ENCODE measurements around the gene RAB31. TPM values are rescaled to one million over a fixed set of nuclear protein-coding genes. Genes with fewer than 3 reads are reported as not detected.
"Not testable (repeated sequence)": the region's sequence is repeated elsewhere in the genome, so short reads cannot be mapped to it uniquely, and the experiment has no call there.

RAB31 gene
- total and polyA plus RNA-seq, 2 experiments from 2014 or later = 26.0 to 81.8 TPM

DNA sequence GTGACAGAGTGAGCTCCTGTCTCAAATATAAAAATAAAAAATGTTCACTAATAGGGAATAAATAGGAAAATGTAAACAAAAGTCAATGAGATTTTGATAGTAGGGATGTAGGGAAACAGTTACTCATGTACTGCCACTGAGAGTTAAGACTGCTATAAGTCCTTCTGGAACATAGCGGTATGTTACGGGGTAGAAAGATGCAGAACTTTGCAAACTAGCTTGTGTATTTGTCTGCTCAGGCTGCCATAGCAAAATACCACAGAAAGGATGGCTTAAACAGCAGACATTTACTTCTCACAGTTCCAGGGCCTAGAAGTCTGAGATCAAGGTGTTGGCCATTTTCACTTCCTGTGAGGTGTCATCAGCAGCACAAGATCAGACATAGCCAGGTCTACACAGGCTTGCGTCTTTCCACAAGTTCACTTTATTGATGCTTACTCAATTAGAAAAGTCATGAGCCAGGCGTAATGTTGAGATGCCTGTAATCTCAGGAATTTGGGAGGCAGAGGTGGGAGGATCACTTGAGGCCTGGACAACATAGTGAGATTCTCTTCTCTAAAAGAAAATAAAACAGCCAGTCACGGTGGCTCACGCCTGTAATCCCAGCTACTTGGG lies 186.5 kb downstream of the RAB31 start:
- TF ChIP-seq EZH2phosphoT487 (IDR thresholded peaks at IDR 0.05; ENCODE audit: low read depth, severe bottlenecking, unreplicated experiment) (no peak), EZH2 (IDR thresholded peaks at IDR 0.05; ENCODE audit: borderline replicate concordance) (no peak)
- TF ChIP-seq, protein P1, sequence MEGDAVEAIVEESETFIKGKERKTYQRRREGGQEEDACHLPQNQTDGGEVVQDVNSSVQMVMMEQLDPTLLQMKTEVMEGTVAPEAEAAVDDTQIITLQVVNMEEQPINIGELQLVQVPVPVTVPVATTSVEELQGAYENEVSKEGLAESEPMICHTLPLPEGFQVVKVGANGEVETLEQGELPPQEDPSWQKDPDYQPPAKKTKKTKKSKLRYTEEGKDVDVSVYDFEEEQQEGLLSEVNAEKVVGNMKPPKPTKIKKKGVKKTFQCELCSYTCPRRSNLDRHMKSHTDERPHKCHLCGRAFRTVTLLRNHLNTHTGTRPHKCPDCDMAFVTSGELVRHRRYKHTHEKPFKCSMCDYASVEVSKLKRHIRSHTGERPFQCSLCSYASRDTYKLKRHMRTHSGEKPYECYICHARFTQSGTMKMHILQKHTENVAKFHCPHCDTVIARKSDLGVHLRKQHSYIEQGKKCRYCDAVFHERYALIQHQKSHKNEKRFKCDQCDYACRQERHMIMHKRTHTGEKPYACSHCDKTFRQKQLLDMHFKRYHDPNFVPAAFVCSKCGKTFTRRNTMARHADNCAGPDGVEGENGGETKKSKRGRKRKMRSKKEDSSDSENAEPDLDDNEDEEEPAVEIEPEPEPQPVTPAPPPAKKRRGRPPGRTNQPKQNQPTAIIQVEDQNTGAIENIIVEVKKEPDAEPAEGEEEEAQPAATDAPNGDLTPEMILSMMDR (IDR thresholded peaks at IDR 0.05; ENCODE audit: poor library complexity) = no peak
- WGBS (ENCODE audit: low lambda C conversion rate, missing lambda C conversion rate) = 96% methylated on average over 6 of the region's 6 CpGs

DNA sequence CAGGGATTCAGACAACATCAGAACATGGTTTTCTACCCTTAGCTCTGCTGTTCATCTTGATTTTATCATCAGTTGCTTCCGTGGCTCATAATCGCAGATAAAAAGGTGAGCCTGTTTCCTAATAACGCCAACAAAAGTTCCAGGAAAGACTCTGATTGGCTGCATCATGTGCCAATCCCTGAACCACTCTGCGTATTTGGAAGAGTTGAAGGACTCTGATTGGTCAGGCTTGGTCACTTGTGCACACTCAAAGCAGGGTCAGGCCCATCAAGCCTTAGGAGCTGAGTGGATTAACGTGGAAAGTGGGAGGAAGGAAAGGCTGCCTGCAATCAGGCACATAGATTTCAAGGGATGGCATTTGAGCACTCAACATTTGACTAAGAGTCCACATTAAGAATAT lies 189.0 kb downstream of the RAB31 start:
- Histone ChIP-seq H4K20me1 (ENCODE audit: insufficient read depth, poor library complexity, severe bottlenecking) (no peaks in the 10 kb centered on the region), H3K4me1 (ENCODE audit: insufficient read depth) (no peaks in the 10 kb centered on the region), H3K4me3 (no peak overlapping the region), H3K79me2 (no peaks in the 10 kb centered on the region), H3K27me3 (no peaks in the 10 kb centered on the region), H3K27ac (no peak overlapping the region), H3K9me3 (ENCODE audit: low read depth) (no peaks in the 10 kb centered on the region), H3K9me2 (replicated peaks; ENCODE audit: insufficient read depth) (no peaks in the 10 kb centered on the region), H2AFZ (no peak overlapping the region), H3K4me2 (no peak overlapping the region), H3K36me3 (replicated peaks; ENCODE audit: insufficient read depth, low read depth) (no peaks in the 10 kb centered on the region)
- TF ChIP-seq, protein P1 (IDR thresholded peaks at IDR 0.05; ENCODE audit: poor library complexity) = no peak
- TF ChIP-seq EZH2 (IDR thresholded peaks at IDR 0.05; ENCODE audit: borderline replicate concordance) (no peak), EZH2phosphoT487 (IDR thresholded peaks at IDR 0.05; ENCODE audit: low read depth, severe bottlenecking, unreplicated experiment) (no peak)
- WGBS (ENCODE audit: low lambda C conversion rate, missing lambda C conversion rate) = 93% methylated on average over 5 of the region's 5 CpGs
- no peak for DNase-seq (ENCODE audit: low spot score)

More for the DNA sequence above, 186.5 kb downstream of the RAB31 start:
- H3K9me2 ChIP-seq (replicated peaks; ENCODE audit: insufficient read depth) = no peaks in the 10 kb centered on the region
- H3K4me3 ChIP-seq = no peak overlapping the region
- no peak for DNase-seq (ENCODE audit: low spot score)
- H3K27me3 ChIP-seq = no peaks in the 10 kb centered on the region
- H3K27ac ChIP-seq = no peak overlapping the region
- no peaks in the 10 kb centered on the region for H3K36me3 ChIP-seq (replicated peaks; ENCODE audit: insufficient read depth, low read depth)
- no peaks in the 10 kb centered on the region for H4K20me1 ChIP-seq (ENCODE audit: insufficient read depth, poor library complexity, severe bottlenecking)
- no peaks in the 10 kb centered on the region for H3K79me2 ChIP-seq
- no peak overlapping the region for H3K4me2 ChIP-seq
- no peak overlapping the region for H2AFZ ChIP-seq
- no peaks in the 10 kb centered on the region for H3K9me3 ChIP-seq (ENCODE audit: low read depth)
- no peaks in the 10 kb centered on the region for H3K4me1 ChIP-seq (ENCODE audit: insufficient read depth)

DNA sequence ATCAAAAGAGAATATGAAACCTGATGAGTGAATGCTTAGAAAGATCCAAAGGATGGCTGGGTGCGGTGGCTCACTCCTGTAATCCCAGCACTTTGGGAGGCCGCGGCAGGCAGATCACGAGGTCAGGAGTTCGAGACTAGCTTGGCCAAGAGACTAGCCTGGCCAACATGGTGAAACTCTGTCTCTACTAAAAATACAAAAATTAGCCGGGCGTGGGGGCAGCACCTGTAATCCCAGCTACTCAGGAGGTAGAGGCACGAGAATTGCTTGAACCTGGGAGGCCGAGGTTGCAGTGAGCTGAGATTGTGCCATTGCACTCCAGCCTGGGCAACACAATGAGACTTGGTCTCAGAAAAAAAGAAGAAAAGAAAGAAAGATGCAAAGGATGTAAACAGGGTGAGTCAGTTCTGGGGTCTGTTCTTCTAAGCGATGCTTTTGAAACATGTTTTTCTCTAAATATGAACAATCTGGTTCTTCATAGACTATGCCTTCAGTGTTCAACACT lies 189.7 kb downstream of the RAB31 start:
- not testable (repeated sequence) for H4K20me1 ChIP-seq (ENCODE audit: insufficient read depth, poor library complexity, severe bottlenecking); H3K27me3 ChIP-seq; H3K9me2 ChIP-seq (replicated peaks; ENCODE audit: insufficient read depth); H3K4me1 ChIP-seq (ENCODE audit: insufficient read depth); H2AFZ ChIP-seq; H3K36me3 ChIP-seq (replicated peaks; ENCODE audit: insufficient read depth, low read depth); H3K4me2 ChIP-seq; DNase-seq (ENCODE audit: low spot score); H3K9me3 ChIP-seq (ENCODE audit: low read depth); H3K27ac ChIP-seq; H3K79me2 ChIP-seq; H3K4me3 ChIP-seq
- WGBS (ENCODE audit: low lambda C conversion rate, missing lambda C conversion rate) = 96% methylated on average over 10 of the region's 10 CpGs

DNA sequence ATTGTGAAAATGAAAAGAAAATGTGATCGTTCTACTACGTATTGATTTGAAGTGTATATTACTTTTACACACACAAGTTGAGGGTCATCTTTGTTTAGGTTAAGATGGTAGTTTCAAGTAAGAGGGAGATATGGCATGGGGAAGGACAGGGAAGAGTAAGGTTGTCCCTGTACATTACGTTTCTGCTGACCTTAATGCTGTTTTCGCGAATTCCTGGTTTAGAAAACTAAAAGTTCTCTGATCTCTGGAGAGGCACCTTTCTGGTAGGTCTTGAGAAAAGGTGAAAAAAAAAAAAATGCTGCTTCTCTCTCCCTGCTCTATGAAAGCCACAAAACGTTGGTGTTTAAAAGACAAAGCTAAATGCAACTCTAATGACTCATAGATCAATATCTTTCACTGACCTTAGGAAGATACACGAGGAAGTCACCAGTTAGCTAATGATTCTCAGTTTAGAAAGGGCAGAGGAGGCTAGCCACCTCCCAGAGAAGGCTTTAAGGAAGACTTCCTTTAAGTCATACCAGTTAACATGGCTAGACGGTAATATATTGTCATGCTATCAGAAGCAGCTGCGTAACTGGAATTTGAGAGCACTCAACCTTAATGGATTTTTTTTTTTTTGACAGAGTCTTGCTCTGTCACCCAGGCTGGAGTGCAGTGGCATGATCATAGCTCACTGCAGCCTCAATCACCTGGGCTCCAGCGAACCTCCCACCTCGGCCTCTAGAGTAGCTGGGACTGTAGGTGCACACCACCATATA lies 190.9 kb downstream of the RAB31 start:
- H3K27ac ChIP-seq = peak overlapping the region; percentile 69
- no peaks in the 10 kb centered on the region for H3K27me3 ChIP-seq
- H3K36me3 ChIP-seq (replicated peaks; ENCODE audit: insufficient read depth, low read depth) = no peaks in the 10 kb centered on the region
- 53% methylated on average over 11 of the region's 11 CpGs for WGBS (ENCODE audit: low lambda C conversion rate, missing lambda C conversion rate)
- H3K4me3 ChIP-seq = no peak overlapping the region
- H4K20me1 ChIP-seq (ENCODE audit: insufficient read depth, poor library complexity, severe bottlenecking) = no peaks in the 10 kb centered on the region
- peak overlapping the region; percentile 10 for H3K4me2 ChIP-seq
- no peak overlapping the region for H2AFZ ChIP-seq
- H3K9me3 ChIP-seq (ENCODE audit: low read depth) = no peaks in the 10 kb centered on the region
- H3K4me1 ChIP-seq (ENCODE audit: insufficient read depth) = no peaks in the 10 kb centered on the region
- TF ChIP-seq EZH2 (IDR thresholded peaks at IDR 0.05; ENCODE audit: borderline replicate concordance) (no peak), EZH2phosphoT487 (IDR thresholded peaks at IDR 0.05; ENCODE audit: low read depth, severe bottlenecking, unreplicated experiment) (no peak)
- TF ChIP-seq, protein P1 (IDR thresholded peaks at IDR 0.05; ENCODE audit: poor library complexity) = no peak
- H3K9me2 ChIP-seq (replicated peaks; ENCODE audit: insufficient read depth) = no peaks in the 10 kb centered on the region
- DNase-seq (ENCODE audit: low spot score) = peak; percentile 63
- no peaks in the 10 kb centered on the region for H3K79me2 ChIP-seq

DNA sequence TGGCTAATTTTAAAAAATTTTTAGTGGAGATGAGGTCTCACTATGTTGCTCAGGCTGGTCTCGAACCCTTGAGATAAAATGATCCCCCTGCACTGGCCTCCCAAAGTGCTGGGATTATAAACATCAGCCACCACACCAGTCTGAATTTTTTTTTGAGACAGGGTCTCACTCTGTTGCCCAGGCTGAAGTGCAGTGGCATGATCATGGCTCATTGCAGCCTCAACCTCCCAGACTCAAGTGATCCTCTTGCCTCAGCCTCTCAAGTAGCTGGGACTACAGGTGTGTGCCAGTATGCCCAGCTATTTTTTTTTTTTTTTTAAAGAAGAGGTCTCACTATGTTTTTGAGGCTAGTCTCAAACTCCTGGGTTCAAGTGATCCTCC lies 191.4 kb downstream of the RAB31 start:
- peak overlapping the region; percentile 64 for H3K27ac ChIP-seq
- WGBS (ENCODE audit: low lambda C conversion rate, missing lambda C conversion rate) = 93% methylated on average over 1 of the region's 1 CpG

More for the DNA sequence above, 191.4 kb downstream of the RAB31 start:
- H3K79me2 ChIP-seq; H3K27me3 ChIP-seq; H4K20me1 ChIP-seq (ENCODE audit: insufficient read depth, poor library complexity, severe bottlenecking); H3K4me1 ChIP-seq (ENCODE audit: insufficient read depth); DNase-seq (ENCODE audit: low spot score); H3K9me2 ChIP-seq (replicated peaks; ENCODE audit: insufficient read depth); H3K9me3 ChIP-seq (ENCODE audit: low read depth); H3K4me3 ChIP-seq; H3K4me2 ChIP-seq; H2AFZ ChIP-seq; H3K36me3 ChIP-seq (replicated peaks; ENCODE audit: insufficient read depth, low read depth): not testable (repeated sequence)
